ENCODE data around the gene ENDOD1.

Gene ENDOD1

DNA sequence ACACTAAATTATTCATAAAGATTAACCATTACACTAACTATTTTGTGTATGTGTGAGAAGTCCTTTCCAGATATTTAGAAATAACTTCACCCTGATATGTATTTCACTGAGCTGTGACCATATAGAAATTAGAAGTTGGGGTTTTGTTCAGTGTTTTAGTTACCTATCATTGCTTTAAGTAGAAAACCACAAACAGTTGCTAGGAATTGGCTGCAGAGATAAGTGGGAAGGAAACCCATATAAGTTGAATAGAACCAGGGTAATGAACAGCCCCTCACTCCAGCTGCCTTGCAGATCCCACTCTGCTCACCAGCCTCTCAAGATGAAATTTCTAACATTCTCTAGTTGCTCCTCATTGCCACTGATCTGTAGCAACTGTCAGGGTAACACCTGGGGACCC is 12.7 kb upstream of the ENDOD1 start:
- no peak for DNase-seq

DNA sequence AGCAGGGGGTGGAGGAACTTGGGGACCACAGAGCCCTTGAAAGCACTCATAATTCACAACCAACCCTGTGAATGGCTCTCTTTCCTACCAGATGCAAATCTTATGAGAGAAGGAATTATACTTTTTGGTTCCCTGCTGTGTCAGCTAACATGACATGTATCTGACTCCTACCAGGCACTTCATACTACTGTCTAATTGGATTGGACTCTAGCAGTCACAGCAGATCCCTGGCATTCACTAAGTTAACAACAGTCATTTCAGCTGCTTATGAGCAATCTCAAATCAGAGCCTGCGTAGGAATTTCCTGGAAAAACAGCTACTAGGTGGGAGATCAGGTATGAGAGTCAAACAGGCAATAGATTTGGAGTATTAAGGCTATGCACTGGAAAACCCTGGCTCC is 11.1 kb upstream of the ENDOD1 start:
- DNase-seq: no peak

GRCh38 chr11:95081010-95081409 is 8.6 kb upstream of the ENDOD1 start:
- DNase-seq: no peak

GRCh38 chr11:95081412-95081811 is 8.2 kb upstream of the ENDOD1 start:
- DNase-seq: no peak

- DNase-seq: no peak
Measured at GRCh38 chr11:95082576-95083001, 7.1 kb upstream of the ENDOD1 start.

DNA sequence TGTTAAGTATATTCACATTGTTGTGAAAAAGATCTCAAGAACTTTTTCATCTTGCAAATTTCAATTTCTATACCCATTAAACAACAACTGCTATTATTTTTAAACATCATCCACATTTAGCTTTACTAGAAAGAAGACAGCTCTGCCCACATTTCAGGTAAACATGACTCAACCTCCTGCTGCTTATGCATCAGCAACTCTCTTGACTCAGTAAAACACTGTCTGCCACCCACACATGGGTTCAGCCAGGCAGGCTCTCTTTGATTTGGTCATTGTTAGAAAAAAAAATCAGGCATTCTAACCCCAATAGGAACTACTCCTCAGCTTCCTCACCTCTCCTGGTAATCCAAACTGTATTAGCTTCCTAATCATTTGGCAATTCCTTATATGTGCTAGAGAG is 5.1 kb upstream of the ENDOD1 start:
- no peak for DNase-seq

DNA sequence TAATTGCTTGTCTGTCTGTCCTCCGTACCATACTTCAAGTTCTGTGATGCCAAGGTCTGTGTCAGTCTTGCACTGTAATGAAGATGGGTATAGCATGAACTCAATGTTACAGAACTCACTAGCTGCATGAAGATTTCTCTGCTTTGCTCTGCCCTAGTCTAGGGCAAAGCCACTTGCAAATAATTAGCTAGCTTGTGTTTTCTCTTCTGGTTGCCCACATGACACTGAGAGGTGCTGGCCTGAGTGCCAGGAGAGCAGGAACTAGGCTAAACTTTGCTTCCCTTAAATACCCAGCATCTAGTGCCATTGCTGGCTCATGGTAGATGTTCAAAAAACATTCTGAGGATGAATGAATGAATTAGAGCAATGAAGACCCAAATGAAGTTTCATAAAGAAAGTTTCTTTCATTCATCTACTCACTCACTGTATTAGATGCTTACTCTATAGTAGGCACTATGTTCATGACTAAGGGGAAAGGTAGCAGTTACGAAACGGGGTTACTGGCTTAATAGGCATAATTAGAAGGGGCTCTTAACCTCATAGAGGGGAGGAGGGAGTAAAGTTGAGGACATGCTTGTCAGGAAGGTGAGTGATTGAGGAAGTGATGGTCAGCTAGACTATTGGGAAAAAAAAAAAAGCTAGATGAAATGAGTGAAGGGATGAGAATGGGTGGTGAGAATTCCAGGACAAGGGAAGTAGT is 4.4 kb upstream of the ENDOD1 start:
- no peak for DNase-seq

DNA sequence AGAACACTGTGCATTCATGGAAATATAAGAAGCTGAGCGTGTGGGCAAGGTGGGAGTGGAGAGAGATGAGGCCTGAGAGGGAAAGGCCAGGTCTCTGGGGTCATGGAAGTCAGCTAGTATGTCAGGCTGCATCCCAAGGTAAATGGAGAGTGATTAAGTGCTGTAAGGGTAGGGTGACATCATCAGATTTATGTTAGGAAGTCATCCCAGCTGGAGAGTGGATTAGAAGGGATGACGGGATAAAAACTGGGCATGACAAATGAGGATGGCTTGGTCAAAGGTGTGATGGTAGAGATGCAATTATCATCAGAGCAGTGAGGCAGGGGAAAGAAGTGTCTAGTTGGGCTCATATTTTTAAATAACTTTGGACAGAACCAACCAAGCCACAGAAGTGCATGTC is 3.5 kb upstream of the ENDOD1 start:
- no peak for DNase-seq

DNA sequence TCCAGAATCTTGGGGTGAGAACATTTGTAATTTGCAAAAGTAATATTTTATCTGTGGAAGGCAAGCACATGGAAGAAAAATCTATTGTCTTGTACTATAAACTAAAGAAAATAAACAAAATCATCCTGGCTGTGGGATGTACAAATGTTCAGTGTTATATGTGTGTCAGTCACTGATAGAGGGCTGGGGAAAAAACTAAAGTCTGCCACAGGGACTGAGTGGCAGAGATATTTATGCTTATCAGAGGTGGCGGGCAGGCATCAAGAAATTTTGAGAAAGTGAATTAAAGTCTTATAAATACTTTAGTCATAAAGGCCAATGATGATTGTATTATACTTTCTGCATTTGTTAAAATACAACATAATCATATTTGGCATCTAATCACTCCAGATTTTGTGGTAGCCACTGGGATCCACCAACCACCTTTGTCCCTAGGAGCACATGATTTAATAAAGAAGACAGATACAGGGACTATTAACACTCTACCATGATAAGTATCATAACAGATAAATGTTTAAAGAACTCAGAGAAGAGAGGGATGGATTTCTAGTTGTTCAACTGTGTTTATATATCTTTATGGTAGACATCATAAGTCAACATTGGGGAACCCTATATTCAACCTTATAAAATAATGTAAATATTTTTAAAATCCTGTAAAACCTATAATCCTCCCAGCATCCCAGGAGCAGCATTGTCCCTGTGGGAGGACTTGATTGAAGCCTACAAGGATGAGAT is 2.6 kb upstream of the ENDOD1 start:
- DNase-seq: no peak

DNA sequence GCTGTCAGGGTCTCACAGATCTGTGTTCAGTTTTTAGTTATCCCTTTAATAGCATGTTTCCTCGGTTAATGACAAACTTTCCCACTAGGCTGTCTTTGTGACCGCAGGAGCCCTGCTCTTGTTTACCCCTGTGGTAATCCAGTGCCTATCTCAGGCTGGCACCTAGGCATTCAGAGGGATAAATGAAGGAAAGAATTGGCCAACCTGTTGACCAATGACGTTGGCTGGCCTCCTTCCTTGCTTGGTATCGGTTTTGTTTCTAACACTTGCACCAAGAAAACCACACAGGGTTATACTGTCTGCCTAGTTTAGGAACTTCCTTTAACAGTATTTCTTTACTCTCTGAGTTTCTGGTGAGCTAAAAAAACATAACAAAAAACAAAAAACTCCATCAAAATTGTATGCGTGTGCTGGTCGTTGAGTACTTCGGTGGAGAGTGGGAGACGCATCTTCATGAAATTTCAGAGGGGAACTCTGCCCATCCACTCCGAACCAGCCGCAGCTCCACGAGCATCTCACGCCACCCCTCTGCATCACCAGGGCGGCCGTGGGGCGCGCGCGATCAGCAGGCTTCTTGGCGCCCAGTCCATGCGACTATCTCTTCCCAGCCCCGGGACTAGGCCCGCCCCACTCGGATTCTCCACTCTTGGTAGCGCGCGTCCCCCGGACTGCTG is 563 bp upstream of the ENDOD1 start:
- DNase-seq: no peak

DNA sequence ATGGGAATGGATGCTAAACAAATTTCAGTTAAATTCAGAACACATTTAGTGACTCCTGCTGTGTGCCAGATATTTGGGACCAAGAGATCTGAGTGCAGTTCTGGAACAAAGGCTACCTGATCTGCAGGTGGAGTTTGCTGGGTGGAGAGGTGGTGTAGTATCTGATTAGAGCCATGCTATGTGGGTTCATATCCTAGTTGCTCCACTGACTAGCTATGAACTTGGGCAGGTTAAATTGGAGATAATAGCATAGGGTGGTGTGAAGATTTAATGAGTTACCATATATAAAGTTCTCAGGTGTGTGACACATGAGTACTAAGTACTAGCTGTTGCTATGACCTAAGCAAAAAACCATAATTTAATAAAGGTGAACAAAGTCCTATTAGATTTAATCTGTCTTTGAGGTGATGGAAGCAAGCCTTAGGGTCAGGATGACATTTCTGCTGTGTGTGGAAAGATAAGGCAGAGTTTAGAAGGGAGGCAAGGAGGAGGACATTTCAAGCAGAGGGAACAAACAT is 2.1 kb downstream of the ENDOD1 start:
- DNase-seq: no peak

- no peak for DNase-seq
Measured at GRCh38 chr11:95092549-95093324, 3.1 kb downstream of the ENDOD1 start.

DNA sequence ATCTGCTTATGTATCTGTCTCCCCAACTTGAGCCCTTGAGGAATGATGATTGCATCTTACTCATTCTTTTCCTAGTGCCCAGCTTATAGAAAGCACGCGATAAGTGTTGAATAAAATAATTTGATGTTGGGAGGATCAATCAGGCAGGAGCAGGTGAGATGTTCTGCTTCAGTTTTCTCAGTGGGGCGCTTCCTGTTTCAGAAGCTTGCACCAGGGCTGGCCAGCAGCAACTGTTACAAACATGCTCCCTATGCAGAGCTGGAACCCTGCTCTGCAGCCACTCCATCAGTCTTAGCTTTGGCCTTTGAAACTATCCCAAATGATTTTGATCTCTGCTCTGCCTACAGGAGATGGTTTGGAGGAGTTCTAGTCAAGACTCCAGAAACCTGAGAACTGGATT is 3.9 kb downstream of the ENDOD1 start:
- DNase-seq: no peak

- peak; percentile 66 for DNase-seq
Measured at GRCh38 chr11:95095858-95096587, 6.4 kb downstream of the ENDOD1 start.

DNA sequence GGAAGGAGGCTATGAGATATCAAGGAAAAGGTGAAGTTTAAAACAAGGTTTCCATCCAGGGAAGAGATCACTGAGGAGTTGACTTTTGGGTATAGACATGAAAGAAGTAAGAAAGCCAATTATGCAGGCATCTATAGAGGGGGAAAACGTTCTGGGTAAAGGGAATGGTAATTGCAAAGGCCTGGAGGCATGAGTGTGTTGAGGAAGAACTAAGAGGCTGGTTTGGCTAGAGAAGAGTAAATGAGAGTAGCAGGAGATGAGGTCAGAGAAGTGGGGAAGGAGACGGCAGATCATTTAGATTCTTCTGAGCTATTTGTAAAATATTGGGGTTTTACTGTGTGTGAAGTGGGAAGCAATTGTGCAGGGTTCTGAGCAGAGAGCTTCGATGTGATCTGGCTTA is 7.6 kb downstream of the ENDOD1 start:
- no peak for DNase-seq

- DNase-seq: no peak
Measured at GRCh38 chr11:95098826-95099225, 9.2 kb downstream of the ENDOD1 start.

DNA sequence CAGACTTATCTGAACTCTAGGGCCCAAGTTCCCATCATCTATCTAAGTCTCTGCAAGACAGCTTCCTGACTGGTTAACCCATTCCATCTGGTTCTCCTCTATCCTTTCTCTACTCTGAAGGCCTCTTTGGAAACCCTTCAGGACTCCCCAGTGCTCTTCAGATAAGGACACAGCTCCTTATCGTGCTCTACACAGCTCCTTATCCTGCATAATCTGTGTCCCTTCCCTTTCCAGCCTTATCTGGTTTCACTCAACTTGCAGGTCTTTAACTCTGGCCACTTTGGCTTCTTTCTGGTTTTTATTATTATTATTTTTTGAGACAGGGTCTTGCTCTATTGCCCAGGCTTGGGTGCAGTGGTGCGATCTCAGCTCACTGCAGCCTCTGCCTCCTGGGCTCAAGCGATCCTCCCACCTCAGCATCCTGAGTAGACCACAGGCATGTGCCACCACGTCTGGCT is 10.6 kb downstream of the ENDOD1 start:
- no peak for DNase-seq

- DNase-seq: peak; percentile 42
Measured at GRCh38 chr11:95100856-95101507, 11.3 kb downstream of the ENDOD1 start.

- peak; percentile 16 for DNase-seq
Measured at GRCh38 chr11:95101935-95102334, 12.3 kb downstream of the ENDOD1 start.

- no peak for DNase-seq
Measured at GRCh38 chr11:95102733-95103132, 13.1 kb downstream of the ENDOD1 start.

GRCh38 chr11:95103701-95104100 is 14.1 kb downstream of the ENDOD1 start:
- DNase-seq: no peak
